Parathyroid adenoma (tissue), 2 donors: ENCODE measurements around the gene RELB.
A peak's percentile ranks its signal among the peaks of the same experiment; 100 is the strongest.

ENCODE experiments used
- H2AFZ ChIP-seq: fragments of 300-600 bp; sonication (generic); one replicate; pipeline ENCODE4 v1.7.0; 2017; ENCODE audit warnings: antibody characterized with exemption, mild to moderate bottlenecking
- H3K27ac ChIP-seq: fragments of 300-600 bp; sonication (generic); one replicate; pipeline ENCODE4 v1.7.0; 2017
- H3K27me3 ChIP-seq: fragments of 300-600 bp; sonication (generic); one replicate; pipeline ENCODE4 v1.7.0; 2017; ENCODE audit warnings: low read length; ENCODE audit not compliant: control insufficient read depth, insufficient read depth
- H3K36me3 ChIP-seq: fragments of 300-600 bp; sonication (generic); one replicate; pipeline ENCODE4 v1.7.0; 2017; ENCODE audit warnings: low read length; ENCODE audit not compliant: control insufficient read depth, insufficient read depth
- H3K4me1 ChIP-seq: fragments of 300-600 bp; sonication (generic); one replicate; pipeline ENCODE4 v1.7.0; 2017; ENCODE audit warnings: control low read depth
- H3K4me2 ChIP-seq: fragments of 300-600 bp; sonication (generic); one replicate; pipeline ENCODE4 v1.7.0; 2017; ENCODE audit warnings: low read length
- H3K4me3 ChIP-seq: fragments of 300-600 bp; sonication (generic); one replicate; pipeline ENCODE4 v1.7.0; 2017; ENCODE audit warnings: low read depth, low read length
- H3K79me2 ChIP-seq: fragments of 300-600 bp; sonication (generic); one replicate; pipeline ENCODE4 v1.7.0; 2017; ENCODE audit warnings: control low read depth
- H3K9ac ChIP-seq: fragments of 300-600 bp; sonication (generic); one replicate; pipeline ENCODE4 v1.7.0; 2017; ENCODE audit warnings: mild to moderate bottlenecking
- H3K9me3 ChIP-seq: fragments of 300-600 bp; sonication (generic); one replicate; pipeline ENCODE4 v1.7.0; 2017; ENCODE audit warnings: low read length; ENCODE audit not compliant: control insufficient read depth
- CTCF ChIP-seq: fragments of 300-600 bp; sonication (generic); IDR thresholded peaks from one replicate; pipeline ENCODE4 v1.7.0; 2017; ENCODE audit warnings: antibody characterized with exemption, mild to moderate bottlenecking
- donor health status: primary hyperparathyroidism.

Gene RELB

GRCh38 chr19:45001087-45001739 is at the start of gene RELB:
TSS of gene RELB (plus strand) at chr19:45001464. CDS start at chr19:45001580, 116 bp downstream.
- Histone ChIP-seq H2AFZ (peak within 1 kb of the TSS; percentile 97), H3K79me2 (no peaks in the 10 kb centered on the region), H3K36me3 (no peaks in the 10 kb centered on the region), H3K4me1 (no peaks in the 10 kb centered on the region), H3K4me2 (peak within 1 kb of the TSS; percentile 91), H3K27me3 (no peaks in the 10 kb centered on the region), H3K27ac (peak within 1 kb of the TSS; percentile 95), H3K9ac (no peak within 1 kb of the TSS), H3K4me3 (peak within 1 kb of the TSS; percentile 73), H3K9me3 (no peaks in the 10 kb centered on the region)
- no peak for TF ChIP-seq CTCF

GRCh38 chr19:44954278-44954648 is 47.0 kb upstream of the RELB start:
- Histone ChIP-seq H3K27me3 (no peaks in the 10 kb centered on the region), H2AFZ (peak overlapping the region; percentile 98), H3K79me2 (peaks cover 63% of the 10 kb centered on the region), H3K4me2 (peak overlapping the region; percentile 96), H3K4me1 (peaks cover 8% of the 10 kb centered on the region), H3K36me3 (no peaks in the 10 kb centered on the region), H3K9ac (peak overlapping the region; percentile 91), H3K9me3 (no peaks in the 10 kb centered on the region), H3K4me3 (peak overlapping the region; percentile 90), H3K27ac (peak overlapping the region; percentile 92)
- TF ChIP-seq CTCF: no peak

GRCh38 chr19:44954649-44955504 is 46.4 kb upstream of the RELB start, which contains the start of gene CLPTM1:
TSS of gene CLPTM1 (plus strand) at chr19:44955380. CDS start at chr19:44955396, 16 bp downstream.
- H3K27ac ChIP-seq: peak within 1 kb of the TSS; percentile 92
- peak within 1 kb of the TSS; percentile 96 for H3K4me2 ChIP-seq
- H2AFZ ChIP-seq: peak within 1 kb of the TSS; percentile 98
- no peaks in the 10 kb centered on the region for H3K27me3 ChIP-seq
- H3K9me3 ChIP-seq: no peaks in the 10 kb centered on the region
- H3K9ac ChIP-seq: peak within 1 kb of the TSS; percentile 96
- H3K4me3 ChIP-seq: peak within 1 kb of the TSS; percentile 90
- H3K36me3 ChIP-seq: no peaks in the 10 kb centered on the region
- peaks cover 8% of the 10 kb centered on the region for H3K4me1 ChIP-seq
- H3K79me2 ChIP-seq: peaks cover 69% of the 10 kb centered on the region
- TF ChIP-seq CTCF: no peak

GRCh38 chr19:44955505-44956439 is 45.5 kb upstream of the RELB start:
- Histone ChIP-seq H3K4me2 (peak overlapping the region; percentile 90), H3K4me1 (peaks cover 8% of the 10 kb centered on the region), H3K27ac (peak overlapping the region; percentile 92), H3K36me3 (no peaks in the 10 kb centered on the region), H3K27me3 (no peaks in the 10 kb centered on the region), H3K4me3 (peak overlapping the region; percentile 90), H3K79me2 (peaks cover 74% of the 10 kb centered on the region), H3K9me3 (no peaks in the 10 kb centered on the region), H3K9ac (peak overlapping the region; percentile 96), H2AFZ (peak overlapping the region; percentile 87)
- no peak for TF ChIP-seq CTCF
